ENCODE results near the gene PIGV.
A peak's percentile ranks its signal among the peaks of the same experiment; 100 is the strongest.

Gene PIGV

DNA sequence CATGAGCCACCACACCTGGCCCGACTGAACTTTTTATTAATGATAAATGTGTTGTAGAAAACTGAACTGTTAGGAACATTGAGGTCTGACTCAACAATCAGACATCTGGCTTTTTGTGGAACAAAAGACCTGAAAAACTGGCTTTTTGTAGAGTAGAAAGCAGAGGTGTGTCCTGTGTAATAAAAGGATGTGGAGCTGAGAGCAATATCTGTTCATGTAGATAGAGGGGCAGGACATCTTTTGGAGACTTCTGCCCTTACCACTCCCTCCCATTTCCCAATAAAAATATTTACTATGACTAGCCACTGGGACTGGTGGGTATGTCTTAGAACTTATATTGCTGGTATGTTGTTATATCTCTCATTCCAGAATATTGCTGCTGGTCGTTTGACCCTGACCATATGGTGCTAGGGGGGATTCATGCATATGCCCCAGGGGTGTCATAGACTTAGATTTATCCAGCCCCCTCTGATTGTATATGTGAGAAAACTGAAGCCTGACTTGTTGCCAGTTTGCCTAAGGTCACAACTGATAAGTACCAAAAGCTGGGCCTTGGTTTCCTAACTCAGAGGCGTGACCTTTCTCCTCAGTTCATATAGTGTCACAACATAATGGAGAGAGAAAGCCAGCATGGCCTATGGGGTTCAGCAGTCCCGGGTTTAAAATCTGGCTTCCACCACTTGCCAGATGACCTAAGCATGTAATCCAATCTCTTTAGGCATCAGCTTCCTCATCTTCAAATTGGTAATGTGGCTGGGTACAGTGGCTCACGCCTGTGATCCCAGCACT is 33.5 kb upstream of the PIGV start:
- no peak for DNase-seq
- no peak overlapping the region for H3K27ac Mint-ChIP-seq
- no peaks in the 10 kb centered on the region for H3K27me3 Mint-ChIP-seq
- H3K36me3 Mint-ChIP-seq: peaks cover 57% of the 10 kb centered on the region
- CTCF ChIA-PET: no interaction called here
- H3K4me1 Mint-ChIP-seq: peaks cover 33% of the 10 kb centered on the region
- H3K4me3 Mint-ChIP-seq: no peak overlapping the region
- H3K9me3 Mint-ChIP-seq: no peaks in the 10 kb centered on the region

DNA sequence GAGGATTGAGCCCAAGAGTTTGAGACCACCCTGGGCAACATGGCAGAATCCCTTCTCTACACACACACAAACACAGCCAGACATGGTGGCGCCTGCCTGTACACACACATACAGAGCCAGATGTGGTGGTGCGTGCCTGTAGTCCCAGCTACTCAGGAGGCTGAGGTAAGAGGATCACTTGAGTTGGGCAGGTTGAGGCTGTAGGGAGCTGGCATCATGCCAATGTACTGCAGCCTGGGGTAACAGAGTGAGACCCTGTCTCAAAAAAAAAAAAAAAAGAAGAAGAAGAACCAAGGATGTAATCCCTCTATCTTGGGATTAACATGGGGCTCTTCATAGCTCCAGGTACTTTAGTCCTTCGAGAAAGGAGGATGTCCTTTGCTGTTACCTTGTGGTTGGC is 29.4 kb upstream of the PIGV start:
- H3K36me3 Mint-ChIP-seq: peaks cover 61% of the 10 kb centered on the region
- no peaks in the 10 kb centered on the region for H3K9me3 Mint-ChIP-seq
- no peak for DNase-seq
- peaks cover 11% of the 10 kb centered on the region for H3K4me1 Mint-ChIP-seq
- H3K27ac Mint-ChIP-seq: peak overlapping the region; percentile 49
- H3K27me3 Mint-ChIP-seq: no peaks in the 10 kb centered on the region
- CTCF ChIA-PET: interaction anchor here (0.8 to 1.2 kb wide), 2 partner anchors 8 to 14 kb away, joined by 3 read pairs; no protein-coding TSS in a partner anchor
- H3K4me3 Mint-ChIP-seq: no peak overlapping the region

DNA sequence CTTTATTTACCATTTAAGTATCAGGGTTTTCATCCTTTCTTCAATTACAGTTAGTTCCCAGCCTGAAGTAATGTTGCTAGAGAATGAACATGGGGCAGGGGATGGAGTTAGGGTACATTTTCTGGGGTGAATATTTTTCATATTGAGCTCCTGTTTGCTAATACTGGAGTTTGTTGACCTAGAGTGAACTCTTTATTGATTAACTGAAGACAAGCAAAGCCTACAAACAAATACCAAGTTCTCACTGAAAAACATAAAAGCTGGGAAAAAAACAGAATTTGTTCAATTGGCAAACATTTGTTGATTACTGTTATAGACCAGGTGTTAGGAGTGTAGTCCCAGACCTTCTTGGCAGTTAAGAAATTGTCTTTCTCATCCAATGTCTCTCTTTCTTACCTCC is 28.2 kb upstream of the PIGV start:
- Mint-ChIP-seq H3K4me3 (no peak overlapping the region), H3K36me3 (peaks cover 59% of the 10 kb centered on the region), H3K27me3 (no peaks in the 10 kb centered on the region), H3K9me3 (no peaks in the 10 kb centered on the region), H3K4me1 (peaks cover 11% of the 10 kb centered on the region), H3K27ac (peak overlapping the region; percentile 45)
- CTCF ChIA-PET: no interaction called here
- DNase-seq: no peak

DNA sequence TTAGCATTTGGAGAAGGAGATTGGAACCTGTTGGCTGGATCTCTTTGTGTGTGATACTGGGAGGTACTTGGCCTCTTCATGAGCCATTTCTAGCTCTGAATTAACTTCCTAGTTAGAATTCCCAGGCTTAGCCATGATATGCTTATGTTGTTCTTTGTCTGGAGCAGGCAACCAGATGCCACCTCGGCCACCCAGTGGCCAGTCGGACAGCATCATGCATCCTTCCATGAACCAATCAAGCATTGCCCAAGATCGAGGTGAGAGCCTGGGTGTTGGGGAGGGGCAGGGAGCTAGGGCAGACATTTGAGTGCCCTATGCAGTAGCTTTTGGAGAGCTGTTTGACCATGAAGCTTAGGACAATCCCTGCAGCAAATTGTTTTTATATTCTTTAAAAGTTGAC is 26.5 kb upstream of the PIGV start:
- H3K27me3 Mint-ChIP-seq: no peaks in the 10 kb centered on the region
- peaks cover 8% of the 10 kb centered on the region for H3K4me1 Mint-ChIP-seq
- no peak overlapping the region for H3K27ac Mint-ChIP-seq
- H3K4me3 Mint-ChIP-seq: no peak overlapping the region
- H3K9me3 Mint-ChIP-seq: no peaks in the 10 kb centered on the region
- H3K36me3 Mint-ChIP-seq: peaks cover 57% of the 10 kb centered on the region
- no peak for DNase-seq
- CTCF ChIA-PET: interaction anchor here (1.0 to 2.2 kb wide), 2 partner anchors 24 to 152 kb away, joined by 3 to 6 read pairs; no protein-coding TSS in a partner anchor

DNA sequence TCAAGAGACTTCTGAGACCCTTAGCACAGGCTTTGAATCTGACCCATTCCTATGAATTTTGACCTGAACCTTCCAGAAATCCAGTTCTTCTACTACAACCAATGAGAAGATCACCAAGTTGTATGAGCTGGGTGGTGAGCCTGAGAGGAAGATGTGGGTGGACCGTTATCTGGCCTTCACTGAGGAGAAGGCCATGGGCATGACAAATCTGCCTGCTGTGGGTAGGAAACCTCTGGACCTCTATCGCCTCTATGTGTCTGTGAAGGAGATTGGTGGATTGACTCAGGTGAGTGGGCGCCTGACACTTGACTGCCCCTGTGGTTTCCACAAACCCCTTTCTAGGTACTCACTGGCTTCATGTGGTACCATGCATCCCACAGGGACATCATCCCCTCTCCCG is 20.0 kb upstream of the PIGV start:
- peaks cover 74% of the 10 kb centered on the region for H3K36me3 Mint-ChIP-seq
- CTCF ChIA-PET: interaction anchor here (1.3 kb wide), 1 partner anchor 29 kb away, joined by 3 read pairs; no protein-coding TSS in a partner anchor
- H3K27me3 Mint-ChIP-seq: no peaks in the 10 kb centered on the region
- no peak overlapping the region for H3K27ac Mint-ChIP-seq
- H3K9me3 Mint-ChIP-seq: no peaks in the 10 kb centered on the region
- peaks cover 12% of the 10 kb centered on the region for H3K4me1 Mint-ChIP-seq
- H3K4me3 Mint-ChIP-seq: no peak overlapping the region
- no peak for DNase-seq

DNA sequence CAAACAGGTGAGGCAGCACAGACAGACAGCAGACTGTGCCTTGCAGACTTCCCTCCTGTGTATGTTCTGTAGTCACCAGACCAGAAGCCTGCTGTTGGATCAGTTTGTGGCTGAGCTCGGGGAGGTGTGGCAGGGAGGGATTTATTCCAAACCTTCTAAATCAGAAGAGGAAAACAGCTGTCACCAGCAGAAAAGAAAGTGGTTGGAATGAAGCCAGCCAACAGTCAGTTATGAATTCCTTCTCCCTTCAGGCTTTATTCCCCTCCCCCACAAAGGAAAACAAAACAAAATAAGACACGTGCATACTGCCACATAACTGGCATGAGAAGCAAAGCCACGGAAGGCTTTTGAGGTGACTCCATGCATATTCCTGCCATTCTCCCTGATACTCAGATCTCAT is 19.0 kb upstream of the PIGV start:
- no peak for DNase-seq
- no peaks in the 10 kb centered on the region for H3K9me3 Mint-ChIP-seq
- peaks cover 78% of the 10 kb centered on the region for H3K36me3 Mint-ChIP-seq
- H3K4me3 Mint-ChIP-seq: no peak overlapping the region
- CTCF ChIA-PET: no interaction called here
- H3K27me3 Mint-ChIP-seq: no peaks in the 10 kb centered on the region
- no peak overlapping the region for H3K27ac Mint-ChIP-seq
- H3K4me1 Mint-ChIP-seq: peaks cover 12% of the 10 kb centered on the region

DNA sequence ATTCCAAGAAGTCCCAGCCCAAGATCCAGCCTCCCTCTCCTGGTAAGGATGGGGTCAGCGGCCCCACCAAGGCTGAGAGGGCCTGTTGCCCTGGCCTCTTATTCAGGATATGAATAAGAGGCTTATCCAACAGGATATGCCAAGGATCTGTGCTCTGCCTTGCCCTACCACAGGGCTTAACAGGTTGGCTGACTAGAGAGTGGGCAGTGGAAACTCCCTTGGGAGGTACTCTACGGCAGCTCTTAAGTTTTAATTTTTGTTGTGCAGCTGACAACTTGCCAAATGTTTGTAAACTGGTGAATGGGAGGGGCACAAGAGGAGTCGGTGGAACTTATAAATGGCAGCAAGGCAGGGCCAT is 16.5 kb upstream of the PIGV start:
- no peak overlapping the region for H3K4me3 Mint-ChIP-seq
- H3K27me3 Mint-ChIP-seq: no peaks in the 10 kb centered on the region
- H3K9me3 Mint-ChIP-seq: no peaks in the 10 kb centered on the region
- no peak for DNase-seq
- peak overlapping the region; percentile 64 for H3K27ac Mint-ChIP-seq
- peaks cover 9% of the 10 kb centered on the region for H3K4me1 Mint-ChIP-seq
- peaks cover 91% of the 10 kb centered on the region for H3K36me3 Mint-ChIP-seq
- CTCF ChIA-PET: interaction anchor here (0.7 kb wide), 1 partner anchor 79 kb away, joined by 3 read pairs; no protein-coding TSS in a partner anchor

DNA sequence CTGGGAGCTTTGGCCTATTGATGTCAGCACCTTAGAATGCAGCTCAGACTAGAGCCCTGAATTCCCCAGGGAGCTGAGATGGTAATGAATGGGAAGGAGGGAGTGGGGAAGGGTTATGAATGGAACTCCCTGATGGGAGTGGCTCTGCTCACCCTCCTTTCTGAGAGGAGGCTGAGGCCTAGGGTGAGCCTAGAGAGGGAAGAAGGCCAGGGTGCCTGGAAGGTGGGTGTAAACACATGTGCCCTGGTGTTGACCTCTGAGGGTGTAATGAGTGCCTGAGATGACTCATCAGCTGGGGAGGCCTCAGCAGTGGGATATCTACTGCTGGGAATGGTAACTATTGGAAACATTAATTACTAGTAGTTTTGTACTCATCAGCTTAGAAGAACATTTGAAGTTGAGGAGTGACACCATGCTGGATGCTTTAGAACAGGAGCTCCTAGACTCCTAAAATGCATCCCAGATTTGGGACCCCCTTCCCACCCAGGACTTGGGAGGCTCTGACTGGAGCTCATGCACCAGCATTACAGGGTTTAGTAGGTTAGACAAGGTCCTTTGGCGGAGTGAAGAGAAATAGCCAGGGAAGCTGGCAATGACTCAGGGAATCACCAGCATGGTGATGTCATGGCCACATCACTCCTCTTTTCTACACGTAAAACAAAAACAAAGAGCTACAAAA is 16.0 kb upstream of the PIGV start:
- Mint-ChIP-seq H3K36me3 (peaks cover 91% of the 10 kb centered on the region), H3K4me3 (no peak overlapping the region), H3K4me1 (peaks cover 9% of the 10 kb centered on the region), H3K9me3 (no peaks in the 10 kb centered on the region), H3K27ac (peak overlapping the region; percentile 64), H3K27me3 (no peaks in the 10 kb centered on the region)
- CTCF ChIA-PET: interaction anchor here (0.7 to 0.9 kb wide), 3 partner anchors 13 to 272 kb away, joined by 3 to 4 read pairs (median 3); no protein-coding TSS in a partner anchor
- DNase-seq: no peak

DNA sequence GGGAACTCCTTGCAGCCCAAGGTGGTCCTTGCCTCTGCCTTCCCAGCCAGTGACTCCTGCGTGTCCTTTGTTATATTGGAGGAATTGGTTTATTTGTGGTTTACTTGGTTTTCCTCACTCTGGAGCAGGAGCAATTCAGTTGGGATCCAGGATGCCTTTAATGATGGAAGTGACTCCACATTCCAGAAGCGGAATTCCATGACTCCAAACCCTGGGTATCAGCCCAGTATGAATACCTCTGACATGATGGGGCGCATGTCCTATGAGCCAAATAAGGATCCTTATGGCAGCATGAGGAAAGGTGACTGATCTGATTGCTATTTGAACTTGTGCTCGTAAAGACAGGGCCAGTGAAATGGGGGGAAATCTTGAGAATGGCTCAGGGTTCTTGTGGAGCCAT is 15.1 kb upstream of the PIGV start:
- H3K36me3 Mint-ChIP-seq: peaks cover 85% of the 10 kb centered on the region
- CTCF ChIA-PET: interaction anchor here (0.9 kb wide), 1 partner anchor 14 kb away, joined by 3 read pairs; no protein-coding TSS in a partner anchor
- H3K27me3 Mint-ChIP-seq: no peaks in the 10 kb centered on the region
- H3K4me3 Mint-ChIP-seq: no peak overlapping the region
- H3K27ac Mint-ChIP-seq: no peak overlapping the region
- no peak for DNase-seq
- H3K4me1 Mint-ChIP-seq: peaks cover 9% of the 10 kb centered on the region
- H3K9me3 Mint-ChIP-seq: no peaks in the 10 kb centered on the region

DNA sequence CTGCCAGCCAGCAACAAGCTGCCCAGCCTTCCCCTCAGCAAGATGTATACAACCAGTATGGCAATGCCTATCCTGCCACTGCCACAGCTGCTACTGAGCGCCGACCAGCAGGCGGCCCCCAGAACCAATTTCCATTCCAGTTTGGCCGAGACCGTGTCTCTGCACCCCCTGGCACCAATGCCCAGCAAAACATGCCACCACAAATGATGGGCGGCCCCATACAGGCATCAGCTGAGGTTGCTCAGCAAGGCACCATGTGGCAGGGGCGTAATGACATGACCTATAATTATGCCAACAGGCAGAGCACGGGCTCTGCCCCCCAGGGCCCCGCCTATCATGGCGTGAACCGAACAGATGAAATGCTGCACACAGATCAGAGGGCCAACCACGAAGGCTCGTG is 13.3 kb upstream of the PIGV start:
- H3K27me3 Mint-ChIP-seq: no peaks in the 10 kb centered on the region
- no peak for DNase-seq
- CTCF ChIA-PET: no interaction called here
- peaks cover 10% of the 10 kb centered on the region for H3K4me1 Mint-ChIP-seq
- no peak overlapping the region for H3K4me3 Mint-ChIP-seq
- no peak overlapping the region for H3K27ac Mint-ChIP-seq
- peaks cover 82% of the 10 kb centered on the region for H3K36me3 Mint-ChIP-seq
- no peaks in the 10 kb centered on the region for H3K9me3 Mint-ChIP-seq

DNA sequence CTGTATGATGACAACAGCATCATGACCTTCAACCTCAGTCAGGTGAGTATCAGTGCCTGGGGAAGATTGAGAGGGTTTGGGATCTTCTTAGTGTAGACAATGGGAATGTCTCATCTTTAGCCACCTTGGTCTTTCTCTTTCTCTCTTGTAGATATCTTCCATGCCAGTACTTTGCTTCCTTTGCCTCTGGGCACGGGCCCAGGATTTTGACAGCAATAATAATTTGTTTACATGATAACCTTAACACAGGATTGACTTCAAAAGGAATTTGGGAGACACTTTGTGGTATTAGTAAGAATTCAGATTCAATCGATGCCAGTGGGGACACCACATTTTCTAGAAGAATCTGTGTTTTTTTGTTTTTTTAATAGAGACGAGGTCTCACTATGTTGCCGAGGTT is 12.1 kb upstream of the PIGV start:
- Mint-ChIP-seq H3K9me3 (no peaks in the 10 kb centered on the region), H3K27me3 (no peaks in the 10 kb centered on the region), H3K4me1 (peaks cover 12% of the 10 kb centered on the region), H3K36me3 (peaks cover 82% of the 10 kb centered on the region), H3K4me3 (no peak overlapping the region), H3K27ac (no peak overlapping the region)
- no peak for DNase-seq
- CTCF ChIA-PET: no interaction called here

DNA sequence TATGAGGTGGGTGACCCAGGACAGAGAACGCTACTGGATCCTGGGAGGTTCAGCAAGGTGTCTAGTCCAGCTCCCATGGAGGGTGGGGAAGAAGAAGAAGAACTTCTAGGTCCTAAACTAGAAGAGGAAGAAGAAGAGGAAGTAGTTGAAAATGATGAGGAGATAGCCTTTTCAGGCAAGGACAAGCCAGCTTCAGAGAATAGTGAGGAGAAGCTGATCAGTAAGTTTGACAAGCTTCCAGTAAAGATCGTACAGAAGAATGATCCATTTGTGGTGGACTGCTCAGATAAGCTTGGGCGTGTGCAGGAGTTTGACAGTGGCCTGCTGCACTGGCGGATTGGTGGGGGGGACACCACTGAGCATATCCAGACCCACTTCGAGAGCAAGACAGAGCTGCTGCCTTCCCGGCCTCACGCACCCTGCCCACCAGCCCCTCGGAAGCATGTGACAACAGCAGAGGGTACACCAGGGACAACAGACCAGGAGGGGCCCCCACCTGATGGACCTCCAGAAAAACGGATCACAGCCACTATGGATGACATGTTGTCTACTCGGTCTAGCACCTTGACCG is 8.6 kb upstream of the PIGV start:
- peaks cover 15% of the 10 kb centered on the region for H3K4me1 Mint-ChIP-seq
- no peak overlapping the region for H3K27ac Mint-ChIP-seq
- peaks cover 80% of the 10 kb centered on the region for H3K36me3 Mint-ChIP-seq
- CTCF ChIA-PET: interaction anchor here (1.0 to 2.0 kb wide), 2 partner anchors 9 to 10 kb away, joined by 4 to 11 read pairs; partner anchors contain the start of gene PIGV
- H3K9me3 Mint-ChIP-seq: no peaks in the 10 kb centered on the region
- no peaks in the 10 kb centered on the region for H3K27me3 Mint-ChIP-seq
- no peak overlapping the region for H3K4me3 Mint-ChIP-seq
- DNase-seq: no peak

DNA sequence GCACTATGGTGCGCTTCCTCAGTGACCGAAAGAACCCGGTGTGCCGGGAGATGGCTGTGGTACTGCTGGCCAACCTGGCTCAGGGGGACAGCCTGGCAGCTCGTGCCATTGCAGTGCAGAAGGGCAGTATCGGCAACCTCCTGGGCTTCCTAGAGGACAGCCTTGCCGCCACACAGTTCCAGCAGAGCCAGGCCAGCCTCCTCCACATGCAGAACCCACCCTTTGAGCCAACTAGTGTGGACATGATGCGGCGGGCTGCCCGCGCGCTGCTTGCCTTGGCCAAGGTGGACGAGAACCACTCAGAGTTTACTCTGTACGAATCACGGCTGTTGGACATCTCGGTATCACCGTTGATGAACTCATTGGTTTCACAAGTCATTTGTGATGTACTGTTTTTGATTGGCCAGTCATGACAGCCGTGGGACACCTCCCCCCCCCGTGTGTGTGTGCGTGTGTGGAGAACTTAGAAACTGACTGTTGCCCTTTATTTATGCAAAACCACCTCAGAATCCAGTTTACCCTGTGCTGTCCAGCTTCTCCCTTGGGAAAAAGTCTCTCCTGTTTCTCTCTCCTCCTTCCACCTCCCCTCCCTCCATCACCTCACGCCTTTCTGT is 7.3 kb upstream of the PIGV start:
- Mint-ChIP-seq H3K9me3 (no peaks in the 10 kb centered on the region), H3K27ac (no peak overlapping the region), H3K4me1 (peaks cover 27% of the 10 kb centered on the region), H3K27me3 (no peaks in the 10 kb centered on the region), H3K4me3 (no peak overlapping the region), H3K36me3 (peaks cover 69% of the 10 kb centered on the region)
- CTCF ChIA-PET: interaction anchor here (0.6 to 2.0 kb wide), 2 partner anchors 9 to 77 kb away, joined by 4 to 11 read pairs; no protein-coding TSS in a partner anchor
- DNase-seq: no peak

DNA sequence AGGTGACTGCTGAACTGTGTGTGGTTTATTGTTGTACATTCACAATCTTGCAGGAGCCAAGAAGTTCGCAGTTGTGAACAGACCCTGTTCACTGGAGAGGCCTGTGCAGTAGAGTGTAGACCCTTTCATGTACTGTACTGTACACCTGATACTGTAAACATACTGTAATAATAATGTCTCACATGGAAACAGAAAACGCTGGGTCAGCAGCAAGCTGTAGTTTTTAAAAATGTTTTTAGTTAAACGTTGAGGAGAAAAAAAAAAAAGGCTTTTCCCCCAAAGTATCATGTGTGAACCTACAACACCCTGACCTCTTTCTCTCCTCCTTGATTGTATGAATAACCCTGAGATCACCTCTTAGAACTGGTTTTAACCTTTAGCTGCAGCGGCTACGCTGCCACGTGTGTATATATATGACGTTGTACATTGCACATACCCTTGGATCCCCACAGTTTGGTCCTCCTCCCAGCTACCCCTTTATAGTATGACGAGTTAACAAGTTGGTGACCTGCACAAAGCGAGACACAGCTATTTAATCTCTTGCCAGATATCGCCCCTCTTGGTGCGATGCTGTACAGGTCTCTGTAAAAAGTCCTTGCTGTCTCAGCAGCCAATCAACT is 6.4 kb upstream of the PIGV start:
- Mint-ChIP-seq H3K4me1 (peaks cover 36% of the 10 kb centered on the region), H3K4me3 (no peak overlapping the region), H3K27me3 (no peaks in the 10 kb centered on the region), H3K9me3 (no peaks in the 10 kb centered on the region), H3K27ac (no peak overlapping the region), H3K36me3 (peaks cover 63% of the 10 kb centered on the region)
- DNase-seq: no peak
- CTCF ChIA-PET: interaction anchor here (1.0 to 1.4 kb wide), 2 partner anchors 104 to 179 kb away, joined by 3 read pairs; no protein-coding TSS in a partner anchor
